Neural crest cell (in vitro differentiated cells): ENCODE measurements around the gene RPGRIP1. TPM values are rescaled to one million over a fixed set of nuclear protein-coding genes. Genes with fewer than 3 reads are reported as not detected.
A peak's percentile ranks its signal among the peaks of the same experiment; 100 is the strongest.

Experiments used
- DNase-seq: peaks from one replicate; pipeline ENCODE4 v3.0.0; 2021; ENCODE audit warnings: low read depth, mixed read lengths, low spot score
- H3K27ac Mint-ChIP-seq: one replicate; pipeline ENCODE4 v1.8.0; 2021; ENCODE audit warnings: mild to moderate bottlenecking, mixed read lengths; ENCODE audit not compliant: unreplicated experiment
- H3K27me3 Mint-ChIP-seq: 2 replicates; pipeline ENCODE4 v1.8.0; 2021; ENCODE audit warnings: low read depth, mild to moderate bottlenecking, mixed read lengths
- H3K36me3 Mint-ChIP-seq: 2 replicates; pipeline ENCODE4 v1.8.0; 2021; ENCODE audit warnings: low read depth, mild to moderate bottlenecking, mixed read lengths
- H3K4me1 Mint-ChIP-seq: 2 replicates; pipeline ENCODE4 v1.8.0; 2021; ENCODE audit warnings: mixed read lengths
- H3K4me3 Mint-ChIP-seq: one replicate; pipeline ENCODE4 v1.8.0; 2021; ENCODE audit warnings: mild to moderate bottlenecking, mixed read lengths
- H3K9me3 Mint-ChIP-seq: 2 replicates; pipeline ENCODE4 v1.8.0; 2021; ENCODE audit warnings: mixed read lengths
- CTCF ChIP-seq: fragments of 200-600 bp; sonication (generic); conservative IDR thresholded peaks from 2 replicates; pipeline ENCODE4 v1.5.0; 2021; ENCODE audit warnings: antibody characterized with exemption, mild to moderate bottlenecking
- total RNA-seq: library from RNA; stranded (reverse); gene quantifications from 2 replicates; pipeline ENCODE4 v1.2.1, GENCODE V29; 2021

The RPGRIP1 gene
- total RNA-seq, 1 donor from 2014 or later: not detected

DNA sequence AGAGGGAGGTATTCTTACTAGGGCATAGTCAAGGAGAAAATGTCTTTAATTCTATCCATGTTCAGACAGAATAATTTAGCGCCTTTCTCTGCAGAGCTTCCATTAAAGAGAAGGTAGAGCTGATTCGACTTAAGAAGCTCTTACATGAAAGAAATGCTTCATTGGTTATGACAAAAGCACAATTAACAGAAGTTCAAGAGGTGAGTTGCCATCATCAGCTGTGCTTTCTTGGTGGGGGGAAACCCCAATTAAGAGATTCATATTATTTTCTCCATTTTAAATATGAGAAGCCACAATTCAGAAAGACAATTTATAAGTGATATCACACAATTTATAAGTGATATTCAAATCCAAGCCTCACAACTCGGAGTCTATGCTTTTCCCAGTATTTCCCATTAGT lies 27.8 kb downstream of the RPGRIP1 start:
- Mint-ChIP-seq H3K36me3 (no peaks in the 10 kb centered on the region), H3K4me1 (peaks cover 23% of the 10 kb centered on the region), H3K27me3 (peaks cover 3% of the 10 kb centered on the region), H3K4me3 (no peak overlapping the region), H3K27ac (no peak overlapping the region), H3K9me3 (no peaks in the 10 kb centered on the region)
- DNase-seq: no peak
- TF ChIP-seq CTCF: no peak

GRCh38 chr14:21308132-21308478 lies 28.2 kb downstream of the RPGRIP1 start:
- Mint-ChIP-seq H3K36me3 (no peaks in the 10 kb centered on the region), H3K27me3 (peaks cover 3% of the 10 kb centered on the region), H3K9me3 (no peaks in the 10 kb centered on the region), H3K4me1 (peaks cover 23% of the 10 kb centered on the region), H3K4me3 (peak overlapping the region; percentile 81), H3K27ac (peak overlapping the region; percentile 85)
- no peak for DNase-seq
- TF ChIP-seq CTCF: no peak

DNA sequence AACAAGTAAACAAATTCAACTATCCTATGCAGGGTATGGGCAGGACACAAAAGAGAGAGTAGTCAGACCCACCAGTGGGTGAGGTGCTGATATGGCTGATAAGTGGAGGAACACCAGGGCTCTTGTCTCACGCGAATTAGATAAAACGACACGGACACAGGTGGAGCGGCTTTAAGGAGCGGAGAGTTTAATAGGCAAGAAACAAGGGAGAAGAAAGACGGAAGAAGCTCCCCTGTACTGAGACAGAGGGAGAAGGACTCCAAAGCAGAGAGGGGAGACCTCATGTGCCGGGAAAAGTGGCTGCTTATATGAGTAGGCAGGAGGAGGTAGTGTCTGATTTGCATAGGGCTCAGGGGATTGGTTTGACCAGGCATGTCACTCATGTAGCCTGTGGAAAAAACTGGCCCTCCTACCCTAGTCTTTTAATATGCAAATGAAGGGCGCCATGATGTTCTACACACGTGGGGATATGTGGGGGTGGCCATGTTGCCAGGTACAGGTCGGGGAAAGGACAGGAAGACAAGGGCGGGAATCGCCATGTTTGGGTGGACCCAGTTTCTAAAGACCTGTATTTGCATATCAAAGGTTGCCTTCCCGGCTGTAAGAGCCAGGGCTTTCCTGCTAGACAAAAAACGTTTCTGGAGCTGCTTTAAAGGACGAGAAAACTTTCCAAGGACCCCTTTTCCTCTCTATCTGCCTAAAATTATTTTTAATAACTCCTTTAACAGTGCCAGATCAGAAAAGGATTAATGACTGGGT lies 28.8 kb downstream of the RPGRIP1 start:
- H3K36me3 Mint-ChIP-seq: no peaks in the 10 kb centered on the region
- peaks cover 23% of the 10 kb centered on the region for H3K4me1 Mint-ChIP-seq
- peaks cover 3% of the 10 kb centered on the region for H3K27me3 Mint-ChIP-seq
- no peaks in the 10 kb centered on the region for H3K9me3 Mint-ChIP-seq
- peak overlapping the region; percentile 85 for H3K27ac Mint-ChIP-seq
- H3K4me3 Mint-ChIP-seq: peak overlapping the region; percentile 81
- TF ChIP-seq CTCF: no peak
- peak; percentile 62 for DNase-seq

- Mint-ChIP-seq H3K9me3 (no peaks in the 10 kb centered on the region), H3K4me3 (peak overlapping the region; percentile 81), H3K4me1 (peaks cover 23% of the 10 kb centered on the region), H3K27me3 (peaks cover 3% of the 10 kb centered on the region), H3K36me3 (no peaks in the 10 kb centered on the region), H3K27ac (peak overlapping the region; percentile 71)
- no peak for DNase-seq
- no peak for TF ChIP-seq CTCF
Measured at GRCh38 chr14:21309238-21309636, 29.4 kb downstream of the RPGRIP1 start.

DNA sequence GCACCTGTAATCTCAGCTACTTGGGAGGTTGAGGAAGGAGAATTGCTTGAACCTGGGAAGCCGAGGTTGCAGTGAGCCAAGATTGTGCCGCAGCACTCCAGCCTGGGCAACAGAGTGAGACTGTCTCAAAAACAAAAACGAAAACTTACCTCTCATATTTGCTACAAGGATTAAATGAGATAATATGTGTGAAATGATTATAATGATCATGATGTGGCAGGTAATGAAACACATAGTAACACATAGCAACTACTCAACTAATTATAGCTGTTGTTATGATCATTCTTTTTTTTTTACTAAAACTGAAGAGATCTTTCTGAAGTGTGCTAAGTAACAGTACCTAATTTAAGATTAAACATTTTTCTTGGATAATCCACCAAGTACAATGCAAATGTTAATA lies 30.1 kb downstream of the RPGRIP1 start:
- Mint-ChIP-seq H3K4me3 (no peak overlapping the region), H3K36me3 (no peaks in the 10 kb centered on the region), H3K9me3 (no peaks in the 10 kb centered on the region), H3K27ac (no peak overlapping the region), H3K27me3 (peaks cover 3% of the 10 kb centered on the region), H3K4me1 (peaks cover 23% of the 10 kb centered on the region)
- no peak for DNase-seq
- no peak for TF ChIP-seq CTCF
